ENCODE results near the gene FRMD4A. TPM values are rescaled to one million over a fixed set of nuclear protein-coding genes. Genes with fewer than 3 reads are reported as not detected.

Gene FRMD4A
- total and polyA plus RNA-seq, 10 of the 15 experiments (the other 5 are each of a cell fraction or from before 2014, with no cell fraction given) = 17.8 to 75.2 (median 39.1) TPM

GRCh38 chr10:14211610-14212009 is 119.1 kb downstream of the FRMD4A start (continued):
- TF ChIP-seq ZNF687 (IDR thresholded peaks at IDR 0.05) (no peak), ZNF207 (IDR thresholded peaks at IDR 0.05; ENCODE audit: borderline replicate concordance) (no peak), ATF2 (IDR thresholded peaks at IDR 0.05; ENCODE audit: low read length) (no peak)

- H3K79me2 ChIP-seq (ENCODE audit: control insufficient read depth, insufficient read depth, low read length) = no peaks in the 10 kb centered on the region
- H3K27ac ChIP-seq (ENCODE audit: control insufficient read depth, insufficient read depth) = no peak overlapping the region
- no peak for FAIRE-seq
- SMC1A ChIA-PET (ENCODE audit: uncharacterized antibody, unreplicated experiment) = no interaction called here
- 67% methylated on average over 5 of the region's 5 CpGs for WGBS (ENCODE audit: insufficient coverage, insufficient replicate concordance, low lambda C conversion rate, missing lambda C conversion rate)
- POLR2A ChIA-PET = no interaction called here
- no TSS peak for BruUV-seq (replicated peaks)
- H3K36me3 ChIP-seq (ENCODE audit: control insufficient read depth in 2 of 2, insufficient read depth in 2 of 2, low read length in 1 of 2) = no peaks in the 10 kb centered on the region
- RAD21 ChIA-PET (ENCODE audit: unreplicated experiment) = no interaction called here
- ATAC-seq = no peak
- no peak overlapping the region for H3K4me3 ChIP-seq
- CTCF ChIA-PET = interaction anchor here (3.0 kb wide), 1 partner anchor 10 kb away, joined by 9 read pairs; no protein-coding TSS in a partner anchor
- no peak for DNase-seq (ENCODE audit: low read depth, low spot score)
- peaks cover 0 to 2% of the 10 kb centered on the region in 2 experiments; a peak in 1 of 4 replicates for H3K27me3 ChIP-seq (replicated peaks in 1 of 2; ENCODE audit: control insufficient read depth in 2 of 2, insufficient read depth in 2 of 2, low read length in 1 of 2)
- no peaks in the 10 kb centered on the region; the same call in 2 of the 3 replicates for H3K9me3 ChIP-seq (replicated peaks; ENCODE audit: control insufficient read depth, insufficient read depth, low read length)
- in situ Hi-C loops (cut with MboI) = no loop called here
- H3K4me2 ChIP-seq (ENCODE audit: control insufficient read depth, insufficient read depth) = no peak overlapping the region
- H3K9ac ChIP-seq (ENCODE audit: control insufficient read depth, insufficient read depth, low read length) = no peak overlapping the region
- no peak overlapping the region for H2AFZ ChIP-seq (ENCODE audit: control insufficient read depth, low read depth, low read length)
- H4K20me1 ChIP-seq (ENCODE audit: control insufficient read depth, insufficient read depth) = no peaks in the 10 kb centered on the region
- H3K4me1 ChIP-seq (ENCODE audit: control insufficient read depth, insufficient read depth, low read length) = no peaks in the 10 kb centered on the region
- intact Hi-C loops (cut with micrococcal nuclease; ENCODE audit: unreplicated experiment) = no loop called here
- TF ChIP-seq ZNF687 (IDR thresholded peaks at IDR 0.05) = no peak
- TF ChIP-seq SPI1 (IDR thresholded peaks at IDR 0.05; ENCODE audit: borderline replicate concordance, insufficient read depth, low read depth, low read length) = no peak
- TF ChIP-seq POLR2AphosphoS2 (IDR thresholded peaks at IDR 0.05; ENCODE audit: low read depth, low read length) = no peak
- no peak for TF ChIP-seq ASH2L (IDR thresholded peaks at IDR 0.05; ENCODE audit: borderline replicate concordance, low read depth)
- no peak for TF ChIP-seq GABPA (IDR thresholded peaks at IDR 0.05; ENCODE audit: low read depth)
- no peak for TF ChIP-seq ZZZ3 (IDR thresholded peaks at IDR 0.05; ENCODE audit: control insufficient read depth, insufficient read length, low read depth)
- no peak for TF ChIP-seq SUZ12 (IDR thresholded peaks at IDR 0.05; ENCODE audit: unreplicated experiment)
- no peak for TF ChIP-seq SMARCA5 (IDR thresholded peaks at IDR 0.05)
- no peak for TF ChIP-seq GATAD2B (conservative IDR thresholded peaks at IDR 0.05; ENCODE audit: low read depth)
- no peak for TF ChIP-seq ZNF24 (IDR thresholded peaks at IDR 0.05)
- TF ChIP-seq BACH1 (IDR thresholded peaks at IDR 0.05; ENCODE audit: borderline replicate concordance) = no peak
- no peak for TF ChIP-seq NFYA (IDR thresholded peaks at IDR 0.05; ENCODE audit: borderline replicate concordance, low read depth, low read length)
Observed at GRCh38 chr10:14208231-14208630, 122.5 kb downstream of the FRMD4A start.

Measured in GM12878 (cell line).